ENCODE results near the gene CTDSPL.

DNA sequence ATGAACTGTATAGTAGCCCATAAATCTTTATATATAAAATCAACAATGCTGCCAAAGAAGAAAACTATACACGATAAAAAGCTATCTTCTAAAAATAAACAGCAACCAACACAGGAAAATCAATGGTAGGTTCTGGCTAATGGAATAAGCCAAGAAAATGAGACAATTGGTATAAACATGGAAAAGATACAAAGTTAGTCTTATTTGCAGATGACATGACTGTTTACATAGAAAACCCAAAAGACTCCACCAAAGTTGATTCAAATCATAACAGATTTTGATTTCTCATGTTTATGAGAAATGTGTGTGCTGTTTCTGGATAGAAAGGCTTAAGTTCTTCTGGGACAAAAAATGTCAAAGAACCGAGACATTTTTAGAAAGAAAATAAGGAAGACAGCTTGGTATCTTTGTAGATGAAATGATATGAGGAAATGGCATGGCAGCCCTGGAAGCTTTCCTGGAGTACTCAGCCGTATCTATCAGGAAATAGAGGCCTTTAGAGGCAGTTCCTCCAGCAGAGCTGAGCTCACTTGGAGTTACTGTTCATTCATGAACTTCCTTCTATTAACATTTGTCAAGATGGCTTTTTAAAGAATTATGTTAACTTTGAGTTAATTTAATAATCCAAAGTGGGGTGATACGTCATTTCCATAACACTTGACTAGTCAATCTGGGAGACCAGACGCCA lies 92.2 kb downstream of the CTDSPL start:
- TF ChIP-seq CTCF (IDR thresholded peaks at IDR 0.05) (no peak), EP300 (IDR thresholded peaks at IDR 0.05) (no peak), POLR2A (IDR thresholded peaks at IDR 0.05) (no peak), POLR2AphosphoS5 (IDR thresholded peaks at IDR 0.05) (no peak)
